Chondrocyte (in vitro differentiated cells): Measurements from ENCODE around the gene RBM23. TPM values are rescaled to one million over a fixed set of nuclear protein-coding genes. Genes with fewer than 3 reads are reported as not detected.

Source experiments
- DNase-seq: peaks from one replicate; pipeline ENCODE4 v3.0.0; 2021; ENCODE audit warnings: mixed read lengths, low spot score
- H3K27ac Mint-ChIP-seq: one replicate; pipeline ENCODE4 v1.8.0; 2021; ENCODE audit warnings: mild to moderate bottlenecking, moderate library complexity, mixed read lengths; ENCODE audit not compliant: unreplicated experiment
- H3K27me3 Mint-ChIP-seq: 2 replicates; pipeline ENCODE4 v1.8.0; 2021; ENCODE audit warnings: low read depth, mixed read lengths
- H3K36me3 Mint-ChIP-seq: 2 replicates; pipeline ENCODE4 v1.8.0; 2021; ENCODE audit warnings: low read depth, mixed read lengths
- H3K4me1 Mint-ChIP-seq: 2 replicates; pipeline ENCODE4 v1.8.0; 2021; ENCODE audit warnings: low read depth, mild to moderate bottlenecking, mixed read lengths
- H3K4me3 Mint-ChIP-seq: one replicate; pipeline ENCODE4 v1.8.0; 2021; ENCODE audit warnings: mild to moderate bottlenecking, moderate library complexity, mixed read lengths; ENCODE audit not compliant: unreplicated experiment
- H3K9me3 Mint-ChIP-seq: 2 replicates; pipeline ENCODE4 v1.8.0; 2021; ENCODE audit warnings: low read depth, mixed read lengths
- CTCF ChIP-seq: fragments of 200-600 bp; sonication (generic); IDR thresholded peaks from 2 replicates; pipeline ENCODE4 v1.5.0; 2021; ENCODE audit warnings: antibody characterized with exemption, mild to moderate bottlenecking, moderate library complexity
- total RNA-seq: library from RNA; stranded (reverse); gene quantifications from 3 replicates; pipeline ENCODE4 v1.2.1, GENCODE V29; 2021

The RBM23 gene
- total RNA-seq, 1 donor from 2014 or later, result 53.1 TPM

- Mint-ChIP-seq H3K27me3 (no peaks in the 10 kb centered on the region), H3K27ac (no peak overlapping the region), H3K9me3 (no peaks in the 10 kb centered on the region), H3K4me1 (peaks cover 22% of the 10 kb centered on the region), H3K36me3 (no peaks in the 10 kb centered on the region), H3K4me3 (peak overlapping the region; percentile 90)
- no peak for DNase-seq
- no peak for TF ChIP-seq CTCF
Observed at GRCh38 chr14:22885975-22886374, 33.0 kb downstream of the RBM23 start.

GRCh38 chr14:22884738-22885523 lies 34.0 kb downstream of the RBM23 start:
- H3K27me3 Mint-ChIP-seq, result no peaks in the 10 kb centered on the region
- no peak for DNase-seq
- H3K27ac Mint-ChIP-seq, result no peak overlapping the region
- no peaks in the 10 kb centered on the region for H3K36me3 Mint-ChIP-seq
- peaks cover 22% of the 10 kb centered on the region for H3K4me1 Mint-ChIP-seq
- no peak for TF ChIP-seq CTCF
- no peak overlapping the region for H3K4me3 Mint-ChIP-seq
- H3K9me3 Mint-ChIP-seq, result no peaks in the 10 kb centered on the region

- Mint-ChIP-seq H3K4me1 (peaks cover 22% of the 10 kb centered on the region), H3K27ac (peak overlapping the region; percentile 0), H3K4me3 (no peak overlapping the region), H3K9me3 (no peaks in the 10 kb centered on the region), H3K36me3 (peaks cover 3% of the 10 kb centered on the region), H3K27me3 (no peaks in the 10 kb centered on the region)
- TF ChIP-seq CTCF, result no peak
- no peak for DNase-seq
Observed at GRCh38 chr14:22884076-22884737, 34.7 kb downstream of the RBM23 start.

GRCh38 chr14:22883173-22883976 lies 35.6 kb downstream of the RBM23 start, which contains the start of gene REM2:
TSS of gene REM2 (plus strand) at chr14:22883222. CDS start at chr14:22883288, 66 bp downstream.
- peaks cover 8% of the 10 kb centered on the region for H3K36me3 Mint-ChIP-seq
- no peaks in the 10 kb centered on the region for H3K27me3 Mint-ChIP-seq
- H3K4me1 Mint-ChIP-seq, result peaks cover 22% of the 10 kb centered on the region
- no peak for TF ChIP-seq CTCF
- no peaks in the 10 kb centered on the region for H3K9me3 Mint-ChIP-seq
- H3K4me3 Mint-ChIP-seq, result no peak within 1 kb of the TSS
- no peak for DNase-seq
- H3K27ac Mint-ChIP-seq, result peak within 1 kb of the TSS; percentile 8
